ENCODE data around the gene PPP2R2C.

The PPP2R2C gene

GRCh38 chr4:6301051-6301731 lies 171.2 kb downstream of the PPP2R2C start:
- H3K4me1 ChIP-seq: no peaks in the 10 kb centered on the region
- no peak for DNase-seq

DNA sequence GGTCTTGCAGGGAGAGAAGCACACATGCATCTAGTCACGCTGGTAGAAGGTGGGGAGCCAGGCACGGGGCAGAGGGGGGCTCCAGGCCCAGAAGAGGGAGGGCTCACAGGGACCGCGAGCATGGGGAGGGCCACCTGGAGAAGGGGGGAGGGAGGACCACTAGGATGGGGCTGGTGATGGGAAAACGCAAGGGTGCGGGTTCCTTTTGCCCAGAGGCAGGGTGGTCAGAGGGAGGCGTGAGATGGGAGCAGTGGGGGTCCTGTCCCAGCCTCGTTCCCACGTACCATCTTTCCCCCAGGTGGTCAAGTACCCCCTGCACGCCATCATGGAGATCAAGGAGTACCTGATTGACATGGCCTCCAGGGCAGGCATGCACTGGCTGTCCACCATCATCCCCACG lies 172.1 kb downstream of the PPP2R2C start:
- no peak for TF ChIP-seq CTCF (IDR thresholded peaks at IDR 0.05; ENCODE audit: low read depth, low read length)
- Histone ChIP-seq H3K27me3 (no peaks in the 10 kb centered on the region), H3K4me3 (ENCODE audit: low read depth, low read length) (no peak overlapping the region), H3K36me3 (peaks cover 36% of the 10 kb centered on the region), H3K4me1 (no peaks in the 10 kb centered on the region), H3K9me3 (no peaks in the 10 kb centered on the region)
- DNase-seq: no peak

More at GRCh38 chr4:6301051-6301731, 171.2 kb downstream of the PPP2R2C start:
- Histone ChIP-seq H3K4me3 (ENCODE audit: low read depth, low read length) (no peak overlapping the region), H3K36me3 (peaks cover 33% of the 10 kb centered on the region), H3K9me3 (no peaks in the 10 kb centered on the region), H3K27me3 (no peaks in the 10 kb centered on the region)
- no peak for TF ChIP-seq CTCF (IDR thresholded peaks at IDR 0.05; ENCODE audit: low read depth, low read length)

DNA sequence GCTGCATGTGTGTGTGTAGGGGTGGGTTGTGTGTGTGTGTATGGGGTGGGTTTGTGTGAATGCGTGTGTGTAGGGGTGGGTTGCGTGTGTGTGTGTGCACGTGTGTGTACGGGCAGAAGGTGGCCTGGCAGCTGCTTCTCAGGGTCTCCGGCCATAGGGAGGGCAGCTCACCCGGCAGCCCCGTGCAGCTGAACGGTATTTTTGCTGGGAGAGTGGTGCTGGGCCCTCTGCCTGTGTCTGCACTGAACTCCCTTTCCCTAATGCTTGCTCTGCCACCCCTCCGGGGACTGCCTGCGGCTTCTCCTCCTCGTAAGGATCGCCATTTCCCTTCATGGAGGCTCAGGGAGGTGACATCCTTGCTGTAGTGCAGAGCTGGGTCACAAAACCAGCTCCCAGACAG lies 172.5 kb downstream of the PPP2R2C start:
- no peak for TF ChIP-seq CTCF (IDR thresholded peaks at IDR 0.05; ENCODE audit: low read depth, low read length)
- Histone ChIP-seq H3K9me3 (no peaks in the 10 kb centered on the region), H3K36me3 (peaks cover 37% of the 10 kb centered on the region), H3K4me3 (ENCODE audit: low read depth, low read length) (no peak overlapping the region), H3K4me1 (no peaks in the 10 kb centered on the region), H3K27me3 (no peaks in the 10 kb centered on the region)
- no peak for DNase-seq

GRCh38 chr4:6298852-6299251 lies 173.6 kb downstream of the PPP2R2C start:
- Histone ChIP-seq H3K4me1 (no peaks in the 10 kb centered on the region), H3K4me3 (ENCODE audit: low read depth, low read length) (no peak overlapping the region), H3K27me3 (no peaks in the 10 kb centered on the region), H3K9me3 (no peaks in the 10 kb centered on the region), H3K36me3 (peaks cover 37% of the 10 kb centered on the region)
- DNase-seq: no peak
- TF ChIP-seq CTCF (IDR thresholded peaks at IDR 0.05; ENCODE audit: low read depth, low read length): no peak

- DNase-seq: no peak
- TF ChIP-seq CTCF (IDR thresholded peaks at IDR 0.05; ENCODE audit: low read depth, low read length): no peak
- Histone ChIP-seq H3K4me1 (no peaks in the 10 kb centered on the region), H3K36me3 (peaks cover 35% of the 10 kb centered on the region), H3K4me3 (ENCODE audit: low read depth, low read length) (no peak overlapping the region), H3K27me3 (no peaks in the 10 kb centered on the region), H3K9me3 (no peaks in the 10 kb centered on the region)
Measured at GRCh38 chr4:6298035-6298434, 174.4 kb downstream of the PPP2R2C start.

GRCh38 chr4:6297266-6297815 lies 175.1 kb downstream of the PPP2R2C start:
- no peak for DNase-seq
- no peaks in the 10 kb centered on the region for H3K27me3 ChIP-seq
- H3K4me1 ChIP-seq: no peaks in the 10 kb centered on the region
- no peaks in the 10 kb centered on the region for H3K9me3 ChIP-seq
- peaks cover 28% of the 10 kb centered on the region for H3K36me3 ChIP-seq
- H3K4me3 ChIP-seq (ENCODE audit: low read depth, low read length): no peak overlapping the region
- no peak for TF ChIP-seq CTCF (IDR thresholded peaks at IDR 0.05; ENCODE audit: low read depth, low read length)
